H1 (cell line): ENCODE measurements around the gene RTL5.

Experiments used
- EZH2 ChIP-seq: fragments of 200-600 bp; sonication (generic); IDR thresholded peaks from 2 replicates; pipeline ENCODE4 v1.7.1; 2012; ENCODE audit warnings: low read depth, mild to moderate bottlenecking, moderate library complexity, low read length, inconsistent platforms; ENCODE audit not compliant: severe bottlenecking
- GABPA ChIP-seq: IDR thresholded peaks from 2 replicates; pipeline ENCODE4 v1.6.1; 2011; ENCODE audit warnings: mild to moderate bottlenecking, low read length, moderate library complexity, borderline replicate concordance; ENCODE audit not compliant: insufficient read depth
- NANOG ChIP-seq: IDR thresholded peaks from 2 replicates; pipeline ENCODE4 v1.6.1; 2011; ENCODE audit warnings: low read length, low read depth, mild to moderate bottlenecking, inconsistent platforms; ENCODE audit not compliant: insufficient read depth, poor library complexity, severe bottlenecking
- NRF1 ChIP-seq: IDR thresholded peaks from 2 replicates; pipeline ENCODE4 v1.6.1; 2011; ENCODE audit warnings: mild to moderate bottlenecking, low read depth, low read length, improper control_type of control experiment
- POLR2A ChIP-seq, 2 experiments: IDR thresholded peaks; 1 replicate in 1 of 2; 2 replicates in 1 of 2; pipeline ENCODE4 v1.6.1; 2011; ENCODE audit warnings: low read depth in 2 of 2, low read length in 2 of 2, mild to moderate bottlenecking in 2 of 2; ENCODE audit errors: control extremely low read depth in 1 of 2
- RAD21 ChIP-seq, 2 experiments: IDR thresholded peaks in 1 of 2; conservative IDR thresholded peaks in 1 of 2; 2 replicates each; pipeline ENCODE4 v1.6.1; 2011; ENCODE audit warnings: low read depth in 2 of 2, low read length in 2 of 2, improper control_type of control experiment in 1 of 2, inconsistent platforms in 1 of 2, mild to moderate bottlenecking in 1 of 2, moderate library complexity in 1 of 2
- TEAD4 ChIP-seq: IDR thresholded peaks from 2 replicates; pipeline ENCODE4 v1.6.1; 2012; ENCODE audit warnings: low read depth, low read length, inconsistent platforms, mixed read lengths
- TF ChIP-seq, protein P1 (sequence below), 3 experiments: IDR thresholded peaks; 1 replicate in 2 of 3; 2 replicates in 1 of 3; pipeline versions ENCODE4 v1.5.1 to v1.6.1; 2011; ENCODE audit warnings: low read length in 3 of 3, mild to moderate bottlenecking in 3 of 3, inconsistent platforms in 2 of 3, low read depth in 1 of 3, moderate library complexity in 1 of 3; ENCODE audit not compliant: insufficient read depth in 1 of 3; ENCODE audit errors: control extremely low read depth in 1 of 3

DNA sequence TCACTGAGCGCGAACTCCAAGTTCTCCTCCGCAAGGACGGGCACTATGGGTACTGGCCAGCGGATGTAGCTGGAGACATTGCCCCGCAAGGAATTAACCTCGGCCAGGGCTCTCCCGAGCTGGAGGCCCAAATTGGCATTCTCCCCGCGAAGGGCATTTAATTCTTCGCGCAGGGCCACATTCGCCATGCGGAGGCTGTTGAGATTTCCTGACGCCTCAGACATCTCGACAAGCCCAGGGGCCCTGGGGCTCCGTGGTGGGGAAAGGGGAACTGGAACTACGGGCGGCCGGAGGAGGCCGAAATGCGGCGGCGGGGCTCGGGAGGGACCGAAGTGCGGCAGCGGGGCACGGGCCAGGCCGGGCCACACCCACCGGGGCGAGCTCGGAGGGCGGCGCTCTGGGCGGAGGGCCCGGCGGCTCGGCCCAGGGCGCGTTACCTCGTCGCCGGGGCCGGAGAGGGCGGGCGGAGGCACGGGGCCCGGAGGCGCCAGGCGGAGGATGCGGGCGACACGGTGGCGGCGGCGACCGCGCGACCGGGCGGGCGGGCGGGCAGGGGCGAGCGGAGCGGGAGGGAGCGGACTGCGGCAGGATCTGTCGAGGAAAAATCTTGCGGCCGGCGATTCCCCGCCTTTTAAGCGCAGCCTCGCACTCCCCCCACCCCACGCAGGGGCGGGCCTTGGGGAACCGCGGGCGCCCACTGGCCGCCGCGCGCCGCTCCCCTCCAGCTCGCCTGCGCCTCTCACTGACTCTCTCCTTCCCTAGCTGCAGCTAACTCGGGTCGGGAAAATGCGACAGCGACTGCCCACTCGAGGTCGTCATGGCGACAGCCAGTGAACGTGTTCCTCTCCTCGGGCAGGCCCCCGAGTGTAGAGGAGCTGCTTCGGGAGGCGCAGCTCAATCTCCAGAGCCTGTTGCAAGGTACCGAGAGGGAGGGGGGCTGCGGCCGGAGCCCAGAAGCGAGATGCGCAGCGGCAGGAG lies at the start of gene RTL5:
- TF ChIP-seq TEAD4, result no peak
- TF ChIP-seq NANOG, result no peak
- no peak for TF ChIP-seq NRF1
- TF ChIP-seq, protein P1, sequence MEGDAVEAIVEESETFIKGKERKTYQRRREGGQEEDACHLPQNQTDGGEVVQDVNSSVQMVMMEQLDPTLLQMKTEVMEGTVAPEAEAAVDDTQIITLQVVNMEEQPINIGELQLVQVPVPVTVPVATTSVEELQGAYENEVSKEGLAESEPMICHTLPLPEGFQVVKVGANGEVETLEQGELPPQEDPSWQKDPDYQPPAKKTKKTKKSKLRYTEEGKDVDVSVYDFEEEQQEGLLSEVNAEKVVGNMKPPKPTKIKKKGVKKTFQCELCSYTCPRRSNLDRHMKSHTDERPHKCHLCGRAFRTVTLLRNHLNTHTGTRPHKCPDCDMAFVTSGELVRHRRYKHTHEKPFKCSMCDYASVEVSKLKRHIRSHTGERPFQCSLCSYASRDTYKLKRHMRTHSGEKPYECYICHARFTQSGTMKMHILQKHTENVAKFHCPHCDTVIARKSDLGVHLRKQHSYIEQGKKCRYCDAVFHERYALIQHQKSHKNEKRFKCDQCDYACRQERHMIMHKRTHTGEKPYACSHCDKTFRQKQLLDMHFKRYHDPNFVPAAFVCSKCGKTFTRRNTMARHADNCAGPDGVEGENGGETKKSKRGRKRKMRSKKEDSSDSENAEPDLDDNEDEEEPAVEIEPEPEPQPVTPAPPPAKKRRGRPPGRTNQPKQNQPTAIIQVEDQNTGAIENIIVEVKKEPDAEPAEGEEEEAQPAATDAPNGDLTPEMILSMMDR (IDR thresholded peaks at IDR 0.05; ENCODE audit: control extremely low read depth in 1 of 3, insufficient read depth in 1 of 3, low read depth in 1 of 3, low read length in 3 of 3), result no peak
- no peak for TF ChIP-seq RAD21 (IDR thresholded peaks at IDR 0.05 in 1 of 2, conservative IDR thresholded peaks at IDR 0.05 in 1 of 2; ENCODE audit: low read depth in 2 of 2, low read length in 2 of 2)
- TF ChIP-seq GABPA, result no peak
- no peak for TF ChIP-seq POLR2A (IDR thresholded peaks at IDR 0.05; ENCODE audit: control extremely low read depth in 1 of 2, low read depth in 2 of 2, low read length in 2 of 2)
- peak; percentile 17 for TF ChIP-seq EZH2
